LNCaP clone FGC (cell line): ENCODE measurements around the gene EREG.
A peak's percentile ranks its signal among the peaks of the same experiment; 100 is the strongest.
"Not testable (repeated sequence)": the region's sequence is repeated elsewhere in the genome, so short reads cannot be mapped to it uniquely, and the experiment has no call there.

Experiments used
- DNase-seq: peaks from one replicate; pipeline ENCODE4 v3.0.0-alpha.2; 2011; ENCODE audit warnings: low read depth
- H3K4me3 ChIP-seq: 2 replicates; pipeline ENCODE4 v1.5.1; 2011; ENCODE audit warnings: mild to moderate bottlenecking, low read depth, low read length, control low read depth
- TF ChIP-seq, protein P1 (sequence below): IDR thresholded peaks from 2 replicates; pipeline ENCODE4 v1.5.1; 2012; ENCODE audit warnings: mild to moderate bottlenecking; ENCODE audit not compliant: control insufficient read depth, insufficient read depth; ENCODE audit errors: extremely low read depth

Gene EREG

DNA sequence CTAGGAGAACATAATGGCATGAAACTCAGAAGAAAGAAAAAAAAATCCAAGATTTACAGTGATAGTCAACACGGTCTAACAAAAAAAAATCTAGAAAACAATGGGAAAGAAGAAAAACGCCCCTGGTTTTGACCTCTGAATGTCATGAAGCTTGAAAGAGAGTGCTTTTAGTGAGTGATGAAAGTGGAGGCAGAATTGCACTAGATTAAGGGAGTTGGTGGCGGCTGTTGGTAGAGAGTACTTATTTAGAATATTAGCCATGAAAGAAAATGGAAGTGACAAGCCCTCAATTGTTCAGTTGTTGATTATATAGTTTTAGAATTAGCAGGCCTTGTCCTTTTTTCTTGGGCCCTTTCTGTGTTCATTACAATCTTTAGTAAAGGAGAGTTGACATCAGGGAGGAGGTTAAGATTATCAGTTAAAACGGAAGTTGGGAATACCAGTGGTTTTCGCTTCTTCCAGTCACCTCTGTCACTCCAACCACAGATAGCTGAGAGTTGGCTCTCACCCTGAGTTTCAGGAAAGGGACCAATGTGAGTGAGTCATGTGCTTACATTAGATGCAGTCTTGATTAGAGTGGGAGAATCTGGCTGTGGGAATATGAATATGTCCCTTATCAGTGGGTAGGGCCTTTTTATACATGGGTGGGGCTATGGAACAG lies 29.7 kb downstream of the EREG start:
- no peak for DNase-seq

DNA sequence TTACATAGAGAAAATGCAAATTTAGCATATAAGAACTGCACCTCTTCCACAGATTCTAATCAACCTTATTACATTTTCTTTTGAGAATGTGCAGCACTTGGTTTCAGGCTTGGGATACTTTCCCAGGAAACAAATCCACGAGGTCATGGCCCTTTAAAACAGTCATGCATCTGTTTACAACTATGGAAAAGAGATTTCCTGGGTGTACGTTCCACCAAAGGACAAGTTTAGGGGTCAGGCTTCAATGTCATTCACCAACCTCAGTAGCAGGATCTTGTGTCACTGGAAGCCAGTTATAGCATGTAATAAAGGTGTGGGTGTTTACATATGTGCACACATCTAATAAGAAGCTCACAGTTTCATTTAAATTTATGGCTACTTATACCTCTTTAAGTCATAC lies 30.7 kb downstream of the EREG start:
- H3K4me3 ChIP-seq, result no peak overlapping the region
- DNase-seq, result no peak
- TF ChIP-seq, protein P1, sequence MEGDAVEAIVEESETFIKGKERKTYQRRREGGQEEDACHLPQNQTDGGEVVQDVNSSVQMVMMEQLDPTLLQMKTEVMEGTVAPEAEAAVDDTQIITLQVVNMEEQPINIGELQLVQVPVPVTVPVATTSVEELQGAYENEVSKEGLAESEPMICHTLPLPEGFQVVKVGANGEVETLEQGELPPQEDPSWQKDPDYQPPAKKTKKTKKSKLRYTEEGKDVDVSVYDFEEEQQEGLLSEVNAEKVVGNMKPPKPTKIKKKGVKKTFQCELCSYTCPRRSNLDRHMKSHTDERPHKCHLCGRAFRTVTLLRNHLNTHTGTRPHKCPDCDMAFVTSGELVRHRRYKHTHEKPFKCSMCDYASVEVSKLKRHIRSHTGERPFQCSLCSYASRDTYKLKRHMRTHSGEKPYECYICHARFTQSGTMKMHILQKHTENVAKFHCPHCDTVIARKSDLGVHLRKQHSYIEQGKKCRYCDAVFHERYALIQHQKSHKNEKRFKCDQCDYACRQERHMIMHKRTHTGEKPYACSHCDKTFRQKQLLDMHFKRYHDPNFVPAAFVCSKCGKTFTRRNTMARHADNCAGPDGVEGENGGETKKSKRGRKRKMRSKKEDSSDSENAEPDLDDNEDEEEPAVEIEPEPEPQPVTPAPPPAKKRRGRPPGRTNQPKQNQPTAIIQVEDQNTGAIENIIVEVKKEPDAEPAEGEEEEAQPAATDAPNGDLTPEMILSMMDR, result no peak

More for the DNA sequence above, 29.7 kb downstream of the EREG start:
- TF ChIP-seq, protein P1, result no peak
- no peak overlapping the region for H3K4me3 ChIP-seq

DNA sequence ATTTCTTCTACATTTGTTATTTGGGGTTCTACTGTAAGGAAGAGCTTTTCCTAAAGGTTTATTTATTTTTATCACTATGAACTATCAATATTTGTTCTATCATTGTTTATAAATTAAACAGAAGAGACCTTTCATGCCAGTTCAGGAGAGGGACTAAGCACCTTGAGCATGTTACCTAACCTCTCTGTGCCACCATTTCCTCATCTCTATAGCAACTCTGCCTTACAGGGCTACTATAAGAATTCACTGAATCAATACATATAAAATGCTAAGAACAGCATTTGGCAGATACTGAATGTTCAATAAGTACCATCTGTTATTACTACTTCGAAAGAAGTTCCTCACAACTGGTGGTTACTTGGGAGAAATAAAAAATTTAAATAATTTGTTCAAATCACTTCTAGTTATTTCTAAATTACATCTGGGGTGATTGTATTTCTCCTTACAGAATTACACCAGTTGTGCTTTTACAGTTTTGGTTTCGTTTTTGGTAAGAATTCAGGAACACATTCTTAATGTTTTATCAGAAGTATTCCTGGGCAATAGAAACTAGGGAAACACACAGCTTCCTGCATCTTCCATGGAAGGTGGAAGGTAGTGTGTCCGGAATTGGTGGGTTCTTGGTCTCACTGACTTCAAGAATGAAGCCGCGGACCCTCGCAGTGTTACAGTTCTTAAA lies 32.9 kb downstream of the EREG start:
- TF ChIP-seq, protein P1, result no peak
- peak; percentile 62 for DNase-seq
- peak overlapping the region; percentile 49 for H3K4me3 ChIP-seq

DNA sequence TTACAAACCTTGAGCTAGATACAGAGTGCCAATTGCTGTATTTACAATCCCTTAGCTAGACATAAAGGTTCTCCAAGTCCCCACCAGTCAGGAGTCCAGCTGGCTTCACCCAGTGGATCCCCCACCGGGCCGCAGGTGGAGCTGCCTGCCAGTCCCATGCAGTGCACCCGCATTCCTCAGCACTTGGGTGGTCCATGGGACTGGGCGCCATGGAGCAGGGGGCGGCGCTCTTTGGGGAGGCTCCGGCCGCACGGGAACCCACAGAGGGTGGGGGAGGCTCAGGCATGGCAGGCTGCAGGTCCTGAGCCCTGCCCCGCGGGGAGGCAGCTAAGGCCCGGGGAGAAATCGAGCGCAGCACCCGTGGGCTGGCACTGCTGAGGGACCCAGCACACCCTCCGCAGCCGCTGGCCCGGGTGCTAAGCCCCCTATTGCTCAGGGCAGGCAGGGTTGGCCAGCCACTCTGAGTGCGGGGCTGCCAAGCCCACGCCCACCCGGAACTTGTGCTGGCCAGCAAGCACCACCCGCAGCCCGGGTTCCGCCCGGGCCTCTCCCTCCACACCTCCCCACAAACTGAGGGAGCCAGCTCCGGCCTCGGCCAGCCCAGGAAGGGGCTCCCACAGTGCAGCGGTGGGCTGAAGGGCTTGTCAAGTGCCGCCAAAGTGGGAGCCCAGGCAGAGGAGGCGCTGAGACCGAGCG lies 34.1 kb downstream of the EREG start:
- H3K4me3 ChIP-seq, DNase-seq: not testable (repeated sequence)

DNA sequence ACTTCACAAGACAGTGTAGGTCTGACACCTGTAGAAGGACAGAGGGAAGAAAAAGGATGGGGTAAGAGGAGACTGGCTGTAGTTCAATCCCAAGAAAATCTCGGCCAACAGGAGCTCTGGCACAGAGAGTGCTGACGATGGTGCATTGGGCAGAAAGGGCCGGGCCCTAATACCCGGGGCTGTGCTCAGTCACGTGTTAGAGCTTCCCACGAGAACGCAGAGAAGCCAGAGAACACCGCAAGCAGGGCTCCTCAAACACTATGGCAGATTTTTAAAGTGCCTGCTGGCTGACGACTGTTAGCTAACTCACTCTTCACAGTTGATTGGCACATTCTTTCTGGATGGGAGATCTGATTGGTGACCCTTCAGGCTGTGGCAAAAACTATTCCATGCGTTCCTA lies 35.5 kb downstream of the EREG start:
- no peak for DNase-seq

DNA sequence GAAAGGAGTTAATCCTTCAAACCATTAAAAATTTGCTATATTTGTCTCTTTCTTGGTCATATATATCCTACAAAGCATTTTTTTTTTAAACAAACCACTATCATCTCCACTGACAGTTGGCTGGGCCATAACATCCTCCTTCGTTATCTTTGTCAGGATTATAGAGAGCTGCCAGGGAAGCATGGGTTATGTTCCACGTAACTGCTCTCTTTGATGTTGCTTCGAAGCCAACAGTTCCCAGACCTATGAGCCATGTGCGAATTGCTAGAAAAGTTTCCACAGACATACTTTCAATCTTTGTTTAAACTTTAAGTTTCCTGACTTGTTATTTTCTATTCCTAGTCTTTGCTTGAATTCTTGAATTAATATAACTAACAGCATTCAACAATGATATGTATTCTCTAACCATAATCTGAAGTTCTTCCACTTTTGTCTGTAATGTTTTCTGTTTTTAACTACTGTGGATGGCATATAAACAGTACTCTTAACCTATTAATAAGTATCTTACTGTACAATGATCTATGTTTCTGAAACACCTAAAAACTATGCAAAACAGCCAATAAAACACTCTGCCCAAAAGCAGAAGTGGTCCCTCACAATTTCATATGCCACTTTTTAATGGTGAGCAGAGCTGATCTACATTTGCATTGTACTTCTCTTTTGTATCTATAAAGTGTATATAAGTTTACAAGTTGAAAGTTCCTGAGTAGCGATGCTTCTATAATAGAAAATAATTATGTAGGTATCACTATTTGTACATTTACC lies 37.9 kb downstream of the EREG start:
- DNase-seq, result no peak
- H3K4me3 ChIP-seq, result no peak overlapping the region
- TF ChIP-seq, protein P1, result no peak

More for the DNA sequence above, 35.5 kb downstream of the EREG start:
- H3K4me3 ChIP-seq, result no peak overlapping the region
- TF ChIP-seq, protein P1, result no peak

DNA sequence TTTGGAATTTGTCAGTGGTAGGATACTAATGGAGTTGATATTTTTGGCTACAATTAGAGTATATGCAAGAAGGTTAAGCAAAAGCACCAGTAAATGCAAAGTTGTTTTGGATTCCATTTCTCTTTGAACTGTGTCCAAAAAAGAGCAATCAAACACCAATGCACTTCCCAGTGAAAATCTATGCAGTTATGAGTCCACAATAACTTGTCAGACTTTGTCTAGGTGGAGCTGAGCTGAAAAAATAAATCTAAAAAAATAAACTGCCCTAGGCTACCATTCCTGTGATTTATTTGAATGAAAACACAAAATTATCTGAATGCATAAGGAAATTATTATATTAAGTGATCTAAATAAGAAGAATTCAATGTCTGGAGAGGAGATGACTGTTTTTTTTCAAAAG lies 42.9 kb downstream of the EREG start:
- no peak overlapping the region for H3K4me3 ChIP-seq
- no peak for DNase-seq
- TF ChIP-seq, protein P1, result no peak
